Body of pancreas (tissue), 4 donors: Measurements from ENCODE around the gene BABAM2. TPM values are rescaled to one million over a fixed set of nuclear protein-coding genes. Genes with fewer than 3 reads are reported as not detected.
A peak's percentile ranks its signal among the peaks of the same experiment; 100 is the strongest.
"Not testable (repeated sequence)": the region's sequence is repeated elsewhere in the genome, so short reads cannot be mapped to it uniquely, and the experiment has no call there.

ENCODE experiments used
- ATAC-seq: fragments of 150-250 bp; one replicate; pipeline ENCODE4 v1.9.1; 2016
- DNase-seq, 4 donors: peaks; one replicate each; pipeline ENCODE4 v3.0.0-alpha.2; 2019
- H3K27ac ChIP-seq, 4 donors: fragments of 200-600 bp; sonication (generic); 1 replicate in 3 of 4; 2 replicates in 1 of 4; pipeline versions ENCODE4 v1.5.1 to v1.6.1; 2016 to 2019; ENCODE audit warnings: mild to moderate bottlenecking in 1 of 4, mixed read lengths in 1 of 4, moderate library complexity in 1 of 4
- H3K27me3 ChIP-seq, 2 donors: fragments of 200-600 bp; sonication (generic); one replicate each; pipeline ENCODE4 v1.6.0; 2016; ENCODE audit warnings: mild to moderate bottlenecking in 1 of 2
- H3K36me3 ChIP-seq, 2 donors: fragments of 200-600 bp; sonication (generic); replicated peaks in 1 of 2; 2 replicates each; pipeline ENCODE4 v1.5.1; 2016; ENCODE audit warnings: low read depth in 2 of 2; ENCODE audit not compliant: insufficient read depth in 1 of 2
- H3K4me1 ChIP-seq: fragments of 200-600 bp; sonication (generic); one replicate; pipeline ENCODE4 v1.6.0; 2016
- H3K4me3 ChIP-seq, 2 donors: fragments of 200-600 bp; sonication (generic); 1 replicate in 1 of 2; 2 replicates in 1 of 2; pipeline ENCODE4 v1.5.1; 2016 to 2019
- H3K9me3 ChIP-seq, 3 donors: fragments of 200-600 bp; sonication (generic); 1 replicate in 2 of 3; 2 replicates in 1 of 3; pipeline ENCODE4 v1.5.1; 2016
- POLR2A ChIP-seq, 3 donors: fragments of 450-650 bp; IDR thresholded peaks; one replicate each; pipeline ENCODE4 v1.6.1; 2016; ENCODE audit warnings: antibody characterized with exemption in 3 of 3, mild to moderate bottlenecking in 2 of 3
- WGBS, 2 donors: methylation state at CpG; one replicate each; pipeline ENCODE4 v1.1.5; 2017; 5-methylcytosine and 5-hydroxymethylcytosine counted together
- intact Hi-C: fragments of 100-400 bp; cut with DNase I; formaldehyde crosslinking; loops from one replicate; pipeline ENCODE4 v1.15.1; 2023
- total RNA-seq, 2 donors: library from RNA; depleted of rRNA; stranded (reverse); fragments of >200 nt; gene quantifications; one replicate each; pipeline ENCODE4 v1.1.0, GENCODE V29; 2016
- TF ChIP-seq, protein P1 (sequence below), 7 experiments: fragments of 450-650 bp in 4 of 7; fragments of 200-600 bp in 3 of 7; sonication (generic) in 3 of 7; IDR thresholded peaks; one replicate each; pipeline ENCODE4 v1.5.1; 2016 to 2019; ENCODE audit warnings: antibody characterized with exemption in 7 of 7

The BABAM2 gene
- total RNA-seq, 2 donors from 2014 or later, result 20.5 to 22.4 TPM

DNA sequence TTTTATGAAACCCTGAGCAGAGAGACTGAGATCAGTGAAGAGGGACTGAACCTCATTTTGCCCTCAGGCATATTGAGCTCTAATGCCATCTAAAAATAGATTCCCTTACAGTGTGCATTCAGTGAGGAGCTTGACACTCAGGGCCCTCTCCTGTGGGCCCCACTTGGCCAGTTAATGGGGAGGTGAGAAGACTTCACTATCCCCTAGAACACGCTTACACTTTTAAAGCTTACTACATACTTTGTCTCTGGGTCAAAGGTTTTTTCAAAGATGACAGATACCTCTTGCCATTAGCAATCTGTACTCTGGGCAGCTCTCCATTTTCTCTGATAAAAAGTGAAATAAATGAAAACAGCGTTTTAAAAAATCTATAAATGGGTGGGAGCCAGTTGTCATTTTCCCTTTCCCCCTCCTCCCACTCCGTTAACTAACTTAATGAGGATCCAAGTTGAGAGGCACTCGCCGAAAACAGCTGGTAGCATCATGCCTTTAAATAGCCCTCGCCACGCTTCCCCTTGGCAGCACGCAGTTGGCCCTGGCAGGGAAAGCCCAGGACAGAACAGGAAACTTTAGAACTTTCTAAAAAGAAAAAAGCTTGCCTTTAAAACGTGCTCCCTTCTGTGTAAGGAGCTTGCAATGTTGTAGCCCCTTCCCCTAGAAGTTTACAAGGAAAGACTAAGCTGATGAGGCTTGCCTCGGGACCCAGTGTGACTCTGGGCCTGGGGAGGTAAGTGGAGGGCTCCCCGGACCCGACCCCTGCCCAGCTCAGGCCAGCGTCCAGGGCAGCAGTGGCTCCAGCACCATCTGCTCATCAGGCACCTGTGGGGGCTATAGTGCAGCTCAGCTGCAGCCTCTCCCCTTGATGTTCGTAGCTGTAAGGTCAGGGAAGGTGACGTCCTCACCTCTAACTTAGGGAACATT lies 443.3 kb downstream of the BABAM2 start:
- Histone ChIP-seq H3K4me3 (no peak overlapping the region), H3K9me3 (no peaks in the 10 kb centered on the region), H3K27ac (no peak overlapping the region), H3K4me1 (peaks cover 16% of the 10 kb centered on the region), H3K27me3 (no peaks in the 10 kb centered on the region), H3K36me3 (no peaks in the 10 kb centered on the region)
- DNase-seq (peak in 2 of 4 donors; percentile 41 to 43), ATAC-seq (peak; percentile 43)
- TF ChIP-seq, protein P1, sequence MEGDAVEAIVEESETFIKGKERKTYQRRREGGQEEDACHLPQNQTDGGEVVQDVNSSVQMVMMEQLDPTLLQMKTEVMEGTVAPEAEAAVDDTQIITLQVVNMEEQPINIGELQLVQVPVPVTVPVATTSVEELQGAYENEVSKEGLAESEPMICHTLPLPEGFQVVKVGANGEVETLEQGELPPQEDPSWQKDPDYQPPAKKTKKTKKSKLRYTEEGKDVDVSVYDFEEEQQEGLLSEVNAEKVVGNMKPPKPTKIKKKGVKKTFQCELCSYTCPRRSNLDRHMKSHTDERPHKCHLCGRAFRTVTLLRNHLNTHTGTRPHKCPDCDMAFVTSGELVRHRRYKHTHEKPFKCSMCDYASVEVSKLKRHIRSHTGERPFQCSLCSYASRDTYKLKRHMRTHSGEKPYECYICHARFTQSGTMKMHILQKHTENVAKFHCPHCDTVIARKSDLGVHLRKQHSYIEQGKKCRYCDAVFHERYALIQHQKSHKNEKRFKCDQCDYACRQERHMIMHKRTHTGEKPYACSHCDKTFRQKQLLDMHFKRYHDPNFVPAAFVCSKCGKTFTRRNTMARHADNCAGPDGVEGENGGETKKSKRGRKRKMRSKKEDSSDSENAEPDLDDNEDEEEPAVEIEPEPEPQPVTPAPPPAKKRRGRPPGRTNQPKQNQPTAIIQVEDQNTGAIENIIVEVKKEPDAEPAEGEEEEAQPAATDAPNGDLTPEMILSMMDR (IDR thresholded peaks at IDR 0.05), result no peak
- no peak for TF ChIP-seq POLR2A (IDR thresholded peaks at IDR 0.05)
- intact Hi-C loops, result no loop called here
- 37 to 38% methylated on average over 10 to 15 of the region's 15 CpGs for WGBS, 2 donors

DNA sequence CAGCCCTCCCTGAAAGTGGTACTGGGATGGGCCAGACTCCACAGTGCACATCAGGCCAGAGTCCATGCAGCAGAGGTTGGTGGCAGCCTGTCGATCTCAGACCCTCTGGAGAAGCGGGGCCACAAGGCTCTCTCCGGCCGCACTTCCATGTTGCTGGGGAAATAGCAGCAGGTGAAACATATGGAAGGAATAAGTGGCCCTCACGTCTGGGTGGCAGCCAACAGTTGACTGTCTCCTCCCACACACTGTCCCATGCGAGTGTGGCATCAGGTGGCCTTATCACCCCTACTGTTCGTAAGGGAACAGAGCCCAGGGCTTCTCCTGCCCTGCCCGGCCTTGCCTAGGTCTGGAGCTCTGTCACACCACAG lies 444.0 kb downstream of the BABAM2 start:
- H3K27me3 ChIP-seq, result no peaks in the 10 kb centered on the region
- ATAC-seq (no peak), DNase-seq (no peak)
- intact Hi-C loops, result no loop called here
- peaks cover 16% of the 10 kb centered on the region for H3K4me1 ChIP-seq
- H3K9me3 ChIP-seq, result no peaks in the 10 kb centered on the region
- no peaks in the 10 kb centered on the region for H3K36me3 ChIP-seq
- WGBS, 2 donors, result 80 to 91% methylated on average over 4 to 8 of the region's 8 CpGs
- H3K4me3 ChIP-seq, result no peak overlapping the region
- no peak overlapping the region for H3K27ac ChIP-seq
- TF ChIP-seq, protein P1 (IDR thresholded peaks at IDR 0.05), result no peak
- TF ChIP-seq POLR2A (IDR thresholded peaks at IDR 0.05), result no peak

DNA sequence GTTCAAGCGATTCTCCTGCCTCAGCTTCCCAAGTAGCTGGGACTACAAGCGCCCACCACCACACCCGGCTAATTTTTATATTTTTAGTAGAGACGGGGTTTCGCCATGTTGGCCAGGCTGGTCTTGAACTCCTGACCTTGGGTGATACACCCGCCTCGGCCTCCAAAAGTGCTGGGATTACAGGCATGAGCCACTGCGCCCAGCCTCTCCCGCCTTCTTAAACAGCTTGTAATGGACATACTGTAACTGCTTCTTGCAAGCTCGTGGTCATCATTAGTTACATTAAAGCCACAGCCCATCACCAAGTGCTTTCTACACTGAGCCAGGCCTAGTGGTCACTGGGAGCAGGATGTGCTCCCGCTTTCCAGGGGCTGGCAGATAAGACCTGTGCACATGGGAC lies 444.7 kb downstream of the BABAM2 start:
- H3K27ac ChIP-seq, DNase-seq, H3K4me3 ChIP-seq, H3K9me3 ChIP-seq, ATAC-seq, H3K36me3 ChIP-seq, H3K27me3 ChIP-seq, intact Hi-C loops: not testable (repeated sequence)
- H3K4me1 ChIP-seq, result peaks cover 17% of the 10 kb centered on the region
- WGBS, 2 donors, result 96 to 99% methylated on average over 11 of the region's 11 CpGs

DNA sequence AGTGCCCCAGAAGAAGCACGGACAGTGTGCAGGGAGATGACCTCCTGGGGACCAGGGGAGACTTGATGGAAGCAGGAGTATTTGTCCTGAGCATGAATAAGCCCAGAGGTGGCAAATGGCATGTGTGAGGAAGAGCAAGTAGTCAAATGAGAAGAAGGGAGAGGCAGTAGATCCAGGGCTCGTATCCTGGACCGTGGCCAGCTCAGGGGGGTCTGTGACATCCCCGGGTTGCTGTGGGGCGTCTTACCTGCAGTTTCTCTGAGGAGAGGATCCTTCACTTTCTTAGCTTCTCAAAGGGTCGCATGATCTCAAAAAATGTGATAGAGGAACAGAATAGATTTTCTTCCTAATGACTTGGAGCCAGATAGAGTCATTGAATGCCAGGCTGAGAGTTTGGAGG lies 445.1 kb downstream of the BABAM2 start:
- no peak overlapping the region for H3K27ac ChIP-seq
- H3K9me3 ChIP-seq, result no peaks in the 10 kb centered on the region
- intact Hi-C loops, result no loop called here
- 92 to 95% methylated on average over 6 of the region's 6 CpGs for WGBS, 2 donors
- ATAC-seq (no peak), DNase-seq (no peak)
- no peak overlapping the region for H3K4me3 ChIP-seq
- H3K36me3 ChIP-seq, result no peaks in the 10 kb centered on the region
- TF ChIP-seq, protein P1 (IDR thresholded peaks at IDR 0.05), result no peak
- TF ChIP-seq POLR2A (IDR thresholded peaks at IDR 0.05), result no peak
- H3K27me3 ChIP-seq, result no peaks in the 10 kb centered on the region
- H3K4me1 ChIP-seq, result peaks cover 21% of the 10 kb centered on the region

DNA sequence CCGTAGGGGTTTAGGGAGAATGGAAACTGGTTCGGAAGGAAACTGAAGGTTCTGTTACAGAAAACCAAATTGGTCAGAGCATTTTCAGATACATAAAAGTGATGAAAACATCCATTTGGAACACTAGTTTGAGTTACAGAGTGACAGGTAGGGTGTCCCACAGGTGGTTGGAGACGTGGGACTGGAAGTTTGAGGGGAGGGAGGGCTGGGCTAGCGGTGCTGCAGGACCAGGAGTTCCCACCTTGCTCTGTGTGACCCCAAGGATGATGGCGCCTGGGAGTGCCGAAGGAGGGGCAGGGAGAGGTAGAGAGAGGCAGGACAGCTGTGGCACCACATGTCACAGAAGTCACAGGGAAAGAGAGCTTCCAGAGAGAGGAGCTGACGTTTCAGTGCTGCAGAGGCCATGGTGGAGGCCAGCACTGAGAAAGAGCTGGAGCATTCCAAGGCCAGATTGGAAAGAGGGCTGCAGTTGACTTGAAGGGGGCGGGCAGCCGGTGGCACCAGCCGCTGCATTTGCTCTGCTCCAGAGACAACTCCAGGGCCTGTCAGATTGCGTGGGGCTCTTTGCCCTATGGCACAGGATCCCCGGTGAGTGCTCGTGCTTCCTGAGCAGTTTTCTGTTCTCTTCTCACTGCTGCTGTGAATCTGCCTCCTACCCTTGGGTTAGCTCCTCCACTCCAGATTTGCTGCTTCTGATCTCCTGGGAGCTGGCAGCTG lies 445.9 kb downstream of the BABAM2 start:
- Histone ChIP-seq H3K27ac (no peak overlapping the region), H3K27me3 (no peaks in the 10 kb centered on the region), H3K9me3 (no peaks in the 10 kb centered on the region), H3K36me3 (no peaks in the 10 kb centered on the region), H3K4me1 (peaks cover 28% of the 10 kb centered on the region), H3K4me3 (no peak overlapping the region)
- no peak for TF ChIP-seq POLR2A (IDR thresholded peaks at IDR 0.05)
- TF ChIP-seq, protein P1 (IDR thresholded peaks at IDR 0.05), result no peak
- WGBS, 2 donors, result 86 to 90% methylated on average over 13 of the region's 13 CpGs
- ATAC-seq (no peak), DNase-seq (no peak)
- intact Hi-C loops, result no loop called here
